K562 (cell line): Measurements from ENCODE around the gene MTSS2. TPM values are rescaled to one million over a fixed set of nuclear protein-coding genes. Genes with fewer than 3 reads are reported as not detected.

Experiments used
- CREB3L1 ChIP-seq: fragments of 450-650 bp; IDR thresholded peaks from 2 replicates; pipeline ENCODE4 v1.6.1; 2014; ENCODE audit warnings: low read depth, mild to moderate bottlenecking, moderate library complexity, borderline replicate concordance
- FOXA3 ChIP-seq, 2 experiments: fragments of 450-650 bp in 1 of 2; sonication (generic) in 1 of 2; formaldehyde crosslinking; IDR thresholded peaks in 1 of 2; conservative IDR thresholded peaks in 1 of 2; 2 replicates each; pipeline versions ENCODE4 v1.4.0 to v1.8.0; 2020 to 2022; ENCODE audit warnings: mild to moderate bottlenecking in 2 of 2, missing genetic modification reagents in 1 of 2
- HMBOX1 ChIP-seq: sonication (generic); IDR thresholded peaks from 2 replicates; pipeline ENCODE4 v1.6.1; 2016
- HMGN3 ChIP-seq: IDR thresholded peaks from 2 replicates; pipeline ENCODE4 v1.6.1; 2011; ENCODE audit warnings: borderline replicate concordance, low read depth, mild to moderate bottlenecking, mixed read lengths, low read length; ENCODE audit not compliant: insufficient read length; ENCODE audit errors: extremely low read depth
- RB1 ChIP-seq: fragments of 450-650 bp; IDR thresholded peaks from 2 replicates; pipeline ENCODE4 v1.6.1; 2017; ENCODE audit warnings: low read depth, mild to moderate bottlenecking
- SAP30 ChIP-seq: fragments of 200-600 bp; sonication (generic); IDR thresholded peaks from 2 replicates; pipeline ENCODE4 v1.6.1; 2012; ENCODE audit warnings: borderline replicate concordance, low read depth, mild to moderate bottlenecking, moderate library complexity, low read length, control low read depth, inconsistent platforms; ENCODE audit not compliant: insufficient read depth, poor library complexity, severe bottlenecking
- TEAD1 ChIP-seq, 2 experiments: fragments of 450-650 bp in 1 of 2; sonication (generic) in 1 of 2; formaldehyde crosslinking; IDR thresholded peaks; 2 replicates each; pipeline versions ENCODE4 v1.4.0 to v1.8.0; 2020 to 2022; ENCODE audit warnings: mild to moderate bottlenecking in 2 of 2, missing genetic modification reagents in 1 of 2
- XRCC3 ChIP-seq: fragments of 450-650 bp; IDR thresholded peaks from 2 replicates; pipeline ENCODE4 v1.6.1; 2017; ENCODE audit warnings: mild to moderate bottlenecking, moderate library complexity
- polyA plus RNA-seq, 8 experiments: library from polyadenylated mRNA; depleted of rRNA in 4 of 8; stranded (reverse) in 5 of 8; unstranded in 3 of 8; fragments of >200 nt; fragmentation: Nextera tagmentation in 2 of 8; fragmentation: Illumina TruSeq in 1 of 8; extraction: Ambion mirVana in 2 of 8; extraction: Trizol in 1 of 8; gene quantifications; 2 replicates each; pipeline versions ENCODE4 v1.2.1 to v1.2.3, GENCODE V29; 2011 to 2014; ENCODE audit warnings: inconsistent platforms in 1 of 8, missing spikeins in 1 of 8
- total RNA-seq, 7 experiments: library from RNA; depleted of rRNA in 6 of 7; stranded (reverse); fragments of >200 nt in 6 of 7; fragmentation: Illumina TruSeq in 2 of 7; extraction: Trizol in 2 of 7; gene quantifications; 2 replicates each; pipeline versions ENCODE4 v1.2.1 to v1.2.3, GENCODE V29; 2011 to 2021; ENCODE audit warnings: low replicate concordance in 1 of 7
- TF ChIP-seq, protein P1 (sequence below), 2 experiments: fragments of 450-650 bp; formaldehyde crosslinking in 1 of 2; IDR thresholded peaks; 2 replicates each; pipeline versions ENCODE4 v1.4.0 to v1.6.1; 2014 to 2020; ENCODE audit warnings: mild to moderate bottlenecking in 2 of 2, borderline replicate concordance in 1 of 2, low read depth in 1 of 2
- TF ChIP-seq, protein P2 (sequence below): fragments of 250-450 bp; sonication (Bioruptor Pico); IDR thresholded peaks from 2 replicates; pipeline ENCODE4 v1.9.0; 2021; ENCODE audit warnings: mild to moderate bottlenecking, inconsistent platforms

Gene MTSS2
- total and polyA plus RNA-seq, 9 of the 15 experiments (the other 6 are each of a cell fraction or from before 2014, with no cell fraction given): 0.11 to 60.3 (median 16.9) TPM

DNA sequence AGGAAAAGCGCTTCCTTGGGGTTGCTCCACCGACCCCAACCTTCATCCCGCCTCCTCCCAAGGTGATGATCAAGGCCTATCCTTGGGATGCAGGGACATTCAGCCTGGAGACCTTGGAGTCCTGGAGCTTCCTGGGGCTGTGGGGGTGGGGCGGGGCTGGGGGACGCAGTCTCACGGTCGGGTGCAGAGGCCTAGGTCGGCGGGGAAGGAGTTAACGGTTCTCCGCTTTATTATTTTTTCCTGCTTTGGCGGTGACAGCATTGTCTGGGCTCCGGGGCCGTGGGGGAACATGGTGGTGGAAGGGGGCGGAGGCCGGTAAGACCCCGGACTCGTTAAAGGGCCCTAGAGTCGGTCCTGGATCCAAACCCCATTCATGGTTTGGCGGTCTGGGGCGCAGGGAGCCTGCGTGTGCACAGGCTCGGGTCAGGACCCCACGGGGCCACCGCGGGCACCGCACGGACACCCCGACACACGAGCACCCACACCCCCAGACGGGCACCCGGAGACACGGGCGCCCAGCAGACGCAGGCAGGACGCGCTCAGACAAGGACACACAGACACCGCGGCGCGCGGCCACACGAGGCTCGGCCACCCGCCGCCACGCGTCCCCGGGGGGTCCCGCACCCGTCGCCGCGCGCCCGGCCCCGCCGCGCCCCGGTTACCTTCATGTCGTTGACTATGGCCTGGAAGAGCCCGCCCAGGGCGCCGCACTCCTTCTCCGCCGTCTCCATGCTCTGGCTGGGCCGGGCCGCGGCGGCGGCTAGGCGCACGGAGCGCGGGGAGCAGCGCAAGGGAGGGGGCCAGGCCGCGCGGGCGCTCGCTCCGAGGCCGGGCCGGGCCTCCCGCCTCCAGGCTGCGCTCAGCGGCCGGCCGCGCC lies 554 bp downstream of the MTSS2 start (continued):
- TF ChIP-seq, protein P1, sequence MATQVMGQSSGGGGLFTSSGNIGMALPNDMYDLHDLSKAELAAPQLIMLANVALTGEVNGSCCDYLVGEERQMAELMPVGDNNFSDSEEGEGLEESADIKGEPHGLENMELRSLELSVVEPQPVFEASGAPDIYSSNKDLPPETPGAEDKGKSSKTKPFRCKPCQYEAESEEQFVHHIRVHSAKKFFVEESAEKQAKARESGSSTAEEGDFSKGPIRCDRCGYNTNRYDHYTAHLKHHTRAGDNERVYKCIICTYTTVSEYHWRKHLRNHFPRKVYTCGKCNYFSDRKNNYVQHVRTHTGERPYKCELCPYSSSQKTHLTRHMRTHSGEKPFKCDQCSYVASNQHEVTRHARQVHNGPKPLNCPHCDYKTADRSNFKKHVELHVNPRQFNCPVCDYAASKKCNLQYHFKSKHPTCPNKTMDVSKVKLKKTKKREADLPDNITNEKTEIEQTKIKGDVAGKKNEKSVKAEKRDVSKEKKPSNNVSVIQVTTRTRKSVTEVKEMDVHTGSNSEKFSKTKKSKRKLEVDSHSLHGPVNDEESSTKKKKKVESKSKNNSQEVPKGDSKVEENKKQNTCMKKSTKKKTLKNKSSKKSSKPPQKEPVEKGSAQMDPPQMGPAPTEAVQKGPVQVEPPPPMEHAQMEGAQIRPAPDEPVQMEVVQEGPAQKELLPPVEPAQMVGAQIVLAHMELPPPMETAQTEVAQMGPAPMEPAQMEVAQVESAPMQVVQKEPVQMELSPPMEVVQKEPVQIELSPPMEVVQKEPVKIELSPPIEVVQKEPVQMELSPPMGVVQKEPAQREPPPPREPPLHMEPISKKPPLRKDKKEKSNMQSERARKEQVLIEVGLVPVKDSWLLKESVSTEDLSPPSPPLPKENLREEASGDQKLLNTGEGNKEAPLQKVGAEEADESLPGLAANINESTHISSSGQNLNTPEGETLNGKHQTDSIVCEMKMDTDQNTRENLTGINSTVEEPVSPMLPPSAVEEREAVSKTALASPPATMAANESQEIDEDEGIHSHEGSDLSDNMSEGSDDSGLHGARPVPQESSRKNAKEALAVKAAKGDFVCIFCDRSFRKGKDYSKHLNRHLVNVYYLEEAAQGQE (IDR thresholded peaks at IDR 0.05; ENCODE audit: borderline replicate concordance): no peak
- TF ChIP-seq, protein P1 (CRISPR knock-in tag; IDR thresholded peaks at IDR 0.05; ENCODE audit: low read depth): peak; percentile 54; the same call in 1 of the 2 replicates
- 0 out of 4 replicates have a peak, but pooled peaks of 1 of the 2 experiments have one; percentile 36 for TF ChIP-seq FOXA3 (CRISPR knock-in tag; conservative IDR thresholded peaks at IDR 0.05 in 1 of 2, IDR thresholded peaks at IDR 0.05 in 1 of 2)
- TF ChIP-seq SAP30: peak; percentile 65
- TF ChIP-seq CREB3L1: 0 out of 2 replicates have a peak, but pooled peaks have one; percentile 41
- TF ChIP-seq RB1: 0 out of 2 replicates have a peak, but pooled peaks have one; percentile 9
- peak; percentile 20 for TF ChIP-seq HMGN3
- no peak for TF ChIP-seq HMBOX1
- TF ChIP-seq XRCC3: no peak
- TF ChIP-seq, protein P2, sequence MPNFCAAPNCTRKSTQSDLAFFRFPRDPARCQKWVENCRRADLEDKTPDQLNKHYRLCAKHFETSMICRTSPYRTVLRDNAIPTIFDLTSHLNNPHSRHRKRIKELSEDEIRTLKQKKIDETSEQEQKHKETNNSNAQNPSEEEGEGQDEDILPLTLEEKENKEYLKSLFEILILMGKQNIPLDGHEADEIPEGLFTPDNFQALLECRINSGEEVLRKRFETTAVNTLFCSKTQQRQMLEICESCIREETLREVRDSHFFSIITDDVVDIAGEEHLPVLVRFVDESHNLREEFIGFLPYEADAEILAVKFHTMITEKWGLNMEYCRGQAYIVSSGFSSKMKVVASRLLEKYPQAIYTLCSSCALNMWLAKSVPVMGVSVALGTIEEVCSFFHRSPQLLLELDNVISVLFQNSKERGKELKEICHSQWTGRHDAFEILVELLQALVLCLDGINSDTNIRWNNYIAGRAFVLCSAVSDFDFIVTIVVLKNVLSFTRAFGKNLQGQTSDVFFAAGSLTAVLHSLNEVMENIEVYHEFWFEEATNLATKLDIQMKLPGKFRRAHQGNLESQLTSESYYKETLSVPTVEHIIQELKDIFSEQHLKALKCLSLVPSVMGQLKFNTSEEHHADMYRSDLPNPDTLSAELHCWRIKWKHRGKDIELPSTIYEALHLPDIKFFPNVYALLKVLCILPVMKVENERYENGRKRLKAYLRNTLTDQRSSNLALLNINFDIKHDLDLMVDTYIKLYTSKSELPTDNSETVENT (CRISPR knock-in tag): peak; percentile 42; the same call in 1 of the 2 replicates
- TF ChIP-seq TEAD1 (CRISPR knock-in tag; IDR thresholded peaks at IDR 0.05): peak in 1 of 2 experiments; percentile 25; a peak in 1 of 4 replicates
